ENCODE measurements around the gene STEAP3. TPM values are rescaled to one million over a fixed set of nuclear protein-coding genes. Genes with fewer than 3 reads are reported as not detected.
A peak's percentile ranks its signal among the peaks of the same experiment; 100 is the strongest.

STEAP3 gene
- total RNA-seq, 1 experiment from 2014 or later: 15.4 TPM

DNA sequence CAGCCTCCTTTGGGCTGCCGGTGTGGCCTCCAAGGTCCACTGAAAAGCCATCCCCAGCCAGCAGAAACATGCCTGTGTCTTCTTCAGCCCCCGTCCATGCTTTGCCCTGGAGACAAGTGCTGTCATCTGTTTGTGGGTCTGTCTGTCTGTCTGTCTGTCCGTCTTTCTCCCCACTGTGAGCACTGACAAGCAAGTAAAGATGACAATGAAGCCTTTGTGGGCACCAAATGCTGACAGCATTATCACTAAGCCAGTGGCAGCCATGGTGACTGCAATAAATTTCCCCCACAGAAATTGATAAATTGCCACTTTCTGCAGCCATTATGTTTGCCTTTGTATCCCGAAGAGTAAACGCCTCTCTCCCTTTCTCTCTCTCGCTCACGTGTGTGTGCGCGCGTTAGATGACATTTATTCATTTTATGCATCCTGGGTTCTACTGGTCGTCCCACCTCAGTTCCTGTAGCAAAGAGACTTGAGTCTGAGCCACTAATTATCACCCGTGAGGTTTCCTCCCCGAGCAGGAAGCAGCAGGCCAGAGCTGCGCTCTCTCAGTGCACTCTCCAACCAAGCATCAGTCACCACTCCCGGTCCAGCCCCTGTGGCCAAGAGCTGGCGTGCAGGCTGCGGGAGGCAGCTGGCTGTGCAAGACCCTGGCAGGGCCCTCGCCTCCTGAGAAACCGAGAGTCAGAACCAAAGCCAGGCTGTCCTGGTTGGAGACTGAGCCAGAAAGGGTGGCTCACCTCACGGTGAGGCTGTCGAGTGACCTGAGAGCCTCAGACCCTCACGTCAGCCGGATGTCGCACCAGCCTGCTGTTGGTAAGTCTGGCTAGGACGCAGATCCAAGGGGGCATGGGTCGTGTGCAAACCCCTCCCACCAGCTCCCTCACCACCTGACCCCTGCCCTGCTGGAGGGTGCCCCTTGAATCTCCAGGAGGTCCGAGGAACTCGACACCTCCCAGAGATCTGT, 6.9 kb downstream of the STEAP3 start:
- H3K27ac ChIP-seq (ENCODE audit: insufficient read length, low read depth, low read length): no peak overlapping the region
- peak overlapping the region in 2 of 3 experiments; percentile 28 to 88; a peak in 3 of 7 replicates for H3K27ac Mint-ChIP-seq
- H4K5ac ChIP-seq (ENCODE audit: insufficient read length, low read depth, low read length): no peak overlapping the region
- no peak overlapping the region for H3K56ac ChIP-seq (ENCODE audit: insufficient read length, low read depth, low read length)
- no peak for DNase-seq
- no peak overlapping the region for H4K91ac ChIP-seq (ENCODE audit: insufficient read length, low read depth, low read length)
- H3K23me2 ChIP-seq (ENCODE audit: insufficient read length, low read depth, low read length, poor library complexity, severe bottlenecking): peaks cover 2% of the 10 kb centered on the region
- H4K20me1 ChIP-seq (ENCODE audit: control insufficient read depth, insufficient read depth, insufficient read length): no peaks in the 10 kb centered on the region
- no peak overlapping the region for H3K4me3 Mint-ChIP-seq
- H4K8ac ChIP-seq (replicated peaks; ENCODE audit: insufficient read length, low read depth, low read length): no peak overlapping the region
- H3K14ac ChIP-seq (ENCODE audit: insufficient read depth, low read length): no peak overlapping the region; the same call in 1 of the 2 replicates
- no peaks in the 10 kb centered on the region for H3K9me3 Mint-ChIP-seq
- H2BK15ac ChIP-seq (ENCODE audit: low read depth, low read length): no peak overlapping the region
- H3K27me3 ChIP-seq (ENCODE audit: insufficient read depth, low read length): no peaks in the 10 kb centered on the region
- H2BK5ac ChIP-seq (ENCODE audit: insufficient read length, low read length): no peak overlapping the region
- H3K36me3 Mint-ChIP-seq (ENCODE audit: insufficient read depth in 1 of 3, low read depth in 3 of 3): peaks cover 0 to 5% (median 0%) of the 10 kb centered on the region in 3 experiments; a peak in 2 of 7 replicates
- no peak overlapping the region for H2BK20ac ChIP-seq (ENCODE audit: low read depth, low read length, poor library complexity, severe bottlenecking)
- no peaks in the 10 kb centered on the region for H3K9me3 ChIP-seq (ENCODE audit: control insufficient read depth, low read depth, low read length)
- no peaks in the 10 kb centered on the region for H3K79me1 ChIP-seq (ENCODE audit: insufficient read depth, low read depth, low read length, poor library complexity, severe bottlenecking)
- no peak overlapping the region for H2AFZ ChIP-seq (ENCODE audit: low read length)
- H3K27me3 Mint-ChIP-seq (ENCODE audit: low read depth): peaks cover 3% of the 10 kb centered on the region
- H3T11ph ChIP-seq (ENCODE audit: low read length): no peak overlapping the region
- no peak overlapping the region for H3K9ac ChIP-seq (ENCODE audit: extremely low read depth, insufficient read length, low read length)
- H2AK5ac ChIP-seq (ENCODE audit: insufficient read length, low read length): no peak overlapping the region
- H3K4ac ChIP-seq (ENCODE audit: low read depth, low read length): no peak overlapping the region
- H3K4me1 ChIP-seq (ENCODE audit: insufficient read depth, low read length): no peaks in the 10 kb centered on the region; the same call in 1 of the 2 replicates
- no peak overlapping the region for H2BK12ac ChIP-seq (ENCODE audit: insufficient read length, low read depth, low read length)
- peaks cover 33 to 46% of the 10 kb centered on the region in 2 experiments for H3K4me1 Mint-ChIP-seq
- TF ChIP-seq, protein P1, sequence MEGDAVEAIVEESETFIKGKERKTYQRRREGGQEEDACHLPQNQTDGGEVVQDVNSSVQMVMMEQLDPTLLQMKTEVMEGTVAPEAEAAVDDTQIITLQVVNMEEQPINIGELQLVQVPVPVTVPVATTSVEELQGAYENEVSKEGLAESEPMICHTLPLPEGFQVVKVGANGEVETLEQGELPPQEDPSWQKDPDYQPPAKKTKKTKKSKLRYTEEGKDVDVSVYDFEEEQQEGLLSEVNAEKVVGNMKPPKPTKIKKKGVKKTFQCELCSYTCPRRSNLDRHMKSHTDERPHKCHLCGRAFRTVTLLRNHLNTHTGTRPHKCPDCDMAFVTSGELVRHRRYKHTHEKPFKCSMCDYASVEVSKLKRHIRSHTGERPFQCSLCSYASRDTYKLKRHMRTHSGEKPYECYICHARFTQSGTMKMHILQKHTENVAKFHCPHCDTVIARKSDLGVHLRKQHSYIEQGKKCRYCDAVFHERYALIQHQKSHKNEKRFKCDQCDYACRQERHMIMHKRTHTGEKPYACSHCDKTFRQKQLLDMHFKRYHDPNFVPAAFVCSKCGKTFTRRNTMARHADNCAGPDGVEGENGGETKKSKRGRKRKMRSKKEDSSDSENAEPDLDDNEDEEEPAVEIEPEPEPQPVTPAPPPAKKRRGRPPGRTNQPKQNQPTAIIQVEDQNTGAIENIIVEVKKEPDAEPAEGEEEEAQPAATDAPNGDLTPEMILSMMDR (conservative IDR thresholded peaks at IDR 0.05): no peak
- H2BK120ac ChIP-seq (ENCODE audit: low read depth, low read length, poor library complexity, severe bottlenecking): no peak overlapping the region
- no peaks in the 10 kb centered on the region for H3K79me2 ChIP-seq (ENCODE audit: insufficient read depth, low read length)
- no peak overlapping the region for H3K4me2 ChIP-seq (ENCODE audit: insufficient read depth, insufficient read length, low read length)
- WGBS (ENCODE audit: extremely low coverage, insufficient read length, low lambda C conversion rate): no CpG with 5 or more reads among the region's 28 CpGs
- H3K23ac ChIP-seq (ENCODE audit: insufficient read length, low read depth, low read length): no peak overlapping the region
- no peak overlapping the region for H3K18ac ChIP-seq (ENCODE audit: insufficient read length, low read depth, low read length)
